Prostate gland (tissue), 2 donors: ENCODE results near the gene ATXN1.
"Not testable (repeated sequence)": the region's sequence is repeated elsewhere in the genome, so short reads cannot be mapped to it uniquely, and the experiment has no call there.

Source experiments
- CTCF ChIP-seq, 4 experiments: fragments of 200-600 bp in 2 of 4; fragments of 450-650 bp in 2 of 4; sonication (generic) in 2 of 4; IDR thresholded peaks; 1 replicate in 3 of 4; 2 replicates in 1 of 4; pipeline ENCODE4 v1.5.1; 2016 to 2019; ENCODE audit warnings: antibody characterized with exemption in 4 of 4, mild to moderate bottlenecking in 2 of 4, moderate library complexity in 2 of 4
- POLR2A ChIP-seq: fragments of 450-650 bp; IDR thresholded peaks from one replicate; pipeline ENCODE4 v1.6.1; 2016; ENCODE audit warnings: antibody characterized with exemption, mild to moderate bottlenecking
- POLR2AphosphoS5 ChIP-seq: sonication (generic); formaldehyde crosslinking; IDR thresholded peaks from one replicate; pipeline ENCODE4 v1.6.1; 2017; ENCODE audit warnings: antibody characterized with exemption

- not testable (repeated sequence) for TF ChIP-seq CTCF (IDR thresholded peaks at IDR 0.05); POLR2AphosphoS5; POLR2A
Observed at GRCh38 chr6:16378360-16378759, 382.9 kb downstream of the ATXN1 start.
